Renal cortex interstitium (tissue), 11 donors: ENCODE results near the gene PEPD. TPM values are rescaled to one million over a fixed set of nuclear protein-coding genes. Genes with fewer than 3 reads are reported as not detected.
A peak's percentile ranks its signal among the peaks of the same experiment; 100 is the strongest.

Experiments used
- DNase-seq, 11 donors: peaks; one replicate each; pipeline ENCODE4 v3.0.0-alpha.2; 2013; ENCODE audit warnings: low read depth in 9 of 11, low spot score in 4 of 11; ENCODE audit errors: extremely low read depth in 1 of 11
- polyA plus RNA-seq, 3 donors: library from polyadenylated mRNA; unstranded; fragments of 120-200 nt; gene quantifications; one replicate each; pipeline ENCODE4 v1.2.1, GENCODE V29; 2013; ENCODE audit not compliant: insufficient read length in 3 of 3

Gene PEPD
- polyA plus RNA-seq, 3 donors, result 106 to 122 (median 112) TPM

DNA sequence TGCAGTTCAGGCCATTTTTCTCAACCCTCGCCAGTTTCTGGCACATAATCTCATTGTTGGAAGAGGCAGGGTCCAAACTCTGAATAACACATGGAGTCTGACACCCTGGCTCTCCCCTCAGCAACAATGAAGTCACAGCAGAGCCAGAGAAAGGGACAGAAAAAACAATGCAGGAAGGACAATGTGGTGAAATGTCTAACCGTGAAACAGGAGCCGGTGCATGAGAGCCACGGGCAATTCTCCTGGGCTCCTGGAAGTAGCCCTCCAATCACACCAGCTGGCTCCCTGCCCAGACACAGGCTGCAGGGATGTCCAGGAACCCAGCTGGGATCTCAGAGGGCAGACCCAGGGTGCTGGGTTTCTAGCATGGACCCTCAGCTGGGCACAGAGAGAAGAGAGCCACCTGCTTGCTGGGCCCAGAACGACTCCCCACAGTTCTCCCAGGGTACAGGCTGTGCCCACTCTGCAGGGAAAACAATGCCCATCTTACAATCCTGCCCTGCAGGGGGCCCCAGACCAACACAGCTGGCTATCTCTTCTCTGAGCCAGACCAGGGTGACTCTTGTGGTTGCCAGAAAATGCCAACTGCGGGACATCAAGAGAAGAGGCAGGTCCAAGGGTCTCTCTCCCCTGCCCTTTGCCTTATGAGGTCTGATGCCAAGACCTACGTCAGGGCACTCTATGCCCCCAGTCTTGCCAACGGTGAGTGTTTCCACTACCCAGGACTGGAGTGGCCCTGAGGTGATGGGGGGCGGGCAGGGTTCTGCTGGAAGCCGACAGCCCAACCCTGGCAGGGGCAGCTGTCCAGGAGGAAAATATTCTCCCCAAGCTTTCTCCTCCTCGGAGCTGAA lies 83.5 kb downstream of the PEPD start:
- DNase-seq, result no peak

DNA sequence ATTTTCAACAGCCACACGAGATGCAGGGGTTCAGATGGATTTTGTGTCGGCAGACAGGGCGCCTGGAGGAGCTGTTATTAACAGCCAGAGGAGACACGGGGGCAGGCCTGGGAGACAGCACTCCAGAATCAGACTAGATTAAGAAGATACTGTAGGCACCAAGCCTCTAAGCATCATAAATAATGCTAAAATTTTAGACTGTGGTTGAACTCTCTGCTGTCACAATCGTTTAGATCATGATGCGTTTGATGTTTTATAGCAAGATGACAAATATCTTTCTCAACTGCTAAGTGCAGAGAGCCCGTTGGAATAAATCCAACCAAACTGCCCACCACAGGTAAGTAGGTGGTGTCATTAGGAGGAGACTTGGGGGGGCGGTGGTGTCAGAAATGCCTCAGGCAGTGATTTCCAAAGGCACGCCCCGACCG lies 84.2 kb downstream of the PEPD start:
- DNase-seq, result no peak

GRCh38 chr19:33436360-33437345 lies 84.9 kb downstream of the PEPD start:
- no peak for DNase-seq

GRCh38 chr19:33435706-33436359 lies 85.8 kb downstream of the PEPD start:
- DNase-seq, result no peak

- DNase-seq, result no peak
Observed at GRCh38 chr19:33434886-33435705, 86.5 kb downstream of the PEPD start.

DNA sequence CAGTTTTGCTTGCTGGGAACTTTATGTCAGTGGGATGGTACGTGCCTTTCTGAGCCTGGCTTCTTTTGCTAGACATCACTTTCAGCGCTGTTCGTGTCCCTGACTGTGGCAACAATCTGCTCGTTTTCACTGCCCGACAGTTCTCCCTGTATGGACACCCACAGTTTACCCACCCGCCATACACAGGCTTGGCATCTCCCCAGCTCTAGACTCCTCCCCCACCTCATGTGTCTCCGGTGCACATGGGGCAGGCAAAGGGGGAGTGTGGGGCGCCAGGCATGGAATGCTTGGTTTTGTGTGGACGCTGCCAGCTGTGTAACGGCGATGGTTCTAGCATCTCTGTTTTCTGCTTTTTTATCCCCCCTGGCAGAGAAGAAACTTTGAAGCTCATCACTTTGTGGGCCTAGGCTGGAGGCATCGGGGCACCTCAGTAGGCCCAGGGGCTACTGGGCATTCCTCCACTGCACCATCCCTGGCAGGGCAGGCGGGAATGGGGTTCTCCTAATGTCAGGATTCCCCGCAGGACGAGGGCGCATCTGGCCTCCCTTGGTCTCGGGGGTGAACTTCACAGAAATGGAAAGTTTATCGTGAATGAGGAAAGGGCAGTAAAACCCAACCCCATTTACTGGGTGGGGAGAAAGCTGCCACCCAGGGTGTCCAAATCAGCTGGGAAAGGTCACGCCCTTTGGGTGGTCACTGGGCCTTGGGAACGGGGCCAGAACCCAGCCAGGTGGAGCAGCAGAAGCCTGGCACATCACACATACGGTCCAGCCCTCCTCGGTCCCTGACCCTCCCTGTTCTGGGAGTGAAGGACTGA lies 87.3 kb downstream of the PEPD start:
- no peak for DNase-seq

DNA sequence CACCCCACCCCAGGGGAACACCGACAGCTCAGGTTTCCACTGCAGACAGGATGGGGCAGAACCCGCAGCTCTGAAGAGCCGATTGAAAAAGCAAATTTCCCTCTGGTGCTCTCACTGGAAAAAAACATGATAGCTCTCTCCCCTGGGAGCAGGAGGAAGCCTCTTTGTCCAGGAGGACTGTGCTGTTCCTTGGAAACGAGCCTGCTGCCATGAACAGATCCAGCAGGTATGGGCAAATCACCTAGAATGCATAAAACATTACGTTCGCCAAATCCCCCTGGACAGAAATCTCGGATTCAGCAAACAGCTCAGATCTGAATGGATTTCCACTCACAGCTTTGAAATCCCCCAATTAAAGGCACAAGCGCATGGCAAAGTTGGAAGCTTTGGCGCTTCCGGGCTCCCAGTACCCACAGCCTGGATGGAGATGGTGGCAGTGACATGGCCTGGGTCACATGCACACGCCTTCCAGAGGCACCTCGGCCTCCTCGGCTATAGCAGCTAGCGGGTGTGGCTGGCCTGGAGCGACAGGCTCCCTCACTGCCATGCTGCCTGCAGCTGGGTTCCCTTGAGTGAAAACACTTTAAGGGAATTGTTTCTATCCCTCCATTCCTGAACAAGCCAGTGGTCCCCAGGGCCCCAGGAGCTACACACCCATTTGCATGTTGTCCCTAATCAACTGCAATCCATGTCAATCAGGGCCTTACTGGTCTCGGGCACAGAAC lies 89.0 kb downstream of the PEPD start:
- no peak for DNase-seq

DNA sequence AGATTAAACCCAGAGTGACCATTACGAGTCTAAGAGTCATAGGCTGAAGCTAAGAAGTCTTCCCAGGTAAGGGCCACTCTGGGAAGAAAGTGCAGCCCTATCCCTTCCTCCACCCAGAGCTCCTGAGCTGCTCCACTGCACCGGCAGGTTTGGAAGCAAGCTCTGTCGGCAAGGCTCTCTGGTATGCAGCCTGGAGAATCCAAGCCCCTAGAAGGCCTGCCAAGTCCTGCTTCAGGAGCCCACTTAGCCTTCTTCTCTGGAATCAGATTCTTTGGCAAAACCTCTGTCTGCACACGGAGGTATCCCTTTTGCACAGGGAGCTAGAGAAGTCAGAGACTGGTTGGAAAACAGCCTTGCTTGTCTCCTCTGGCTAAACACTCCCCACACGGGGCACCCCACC lies 89.6 kb downstream of the PEPD start:
- no peak for DNase-seq

DNA sequence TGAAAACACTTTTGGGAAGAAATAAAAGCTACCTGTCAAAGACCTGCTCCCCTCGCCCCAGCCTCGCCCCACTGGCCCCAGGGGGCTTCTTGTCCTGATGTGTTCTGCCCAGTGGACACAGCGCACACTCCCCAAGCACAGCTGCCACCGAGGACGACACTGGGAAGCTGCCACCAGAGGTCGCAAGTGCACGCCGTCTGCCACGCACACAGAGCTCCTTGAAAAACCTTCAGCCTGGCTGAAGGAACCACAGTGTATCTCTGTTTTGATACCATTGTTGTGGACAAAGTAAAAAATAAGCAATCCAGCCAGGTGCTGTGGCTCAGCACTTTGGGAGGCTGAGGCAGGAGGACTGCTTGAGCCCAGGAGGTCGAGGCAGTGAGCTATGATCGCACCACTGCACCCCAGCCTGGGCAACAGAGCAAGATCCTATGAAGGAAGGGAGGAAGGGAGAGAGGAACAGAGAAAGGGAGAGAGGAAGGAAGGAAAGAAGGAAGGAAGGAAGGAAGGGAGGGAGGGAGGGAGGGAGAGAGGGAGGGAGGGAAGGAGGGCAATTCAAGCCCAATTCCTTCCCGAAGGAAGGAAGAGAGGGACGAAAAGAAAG lies 90.8 kb downstream of the PEPD start:
- DNase-seq, result peak in 10 of 11 donors; percentile 39 to 63 (median 53)

- no peak for DNase-seq
Observed at GRCh38 chr19:33429891-33430673, 91.5 kb downstream of the PEPD start.

- DNase-seq, result no peak
Observed at GRCh38 chr19:33428627-33429125, 92.9 kb downstream of the PEPD start.

- DNase-seq, result no peak
Observed at GRCh38 chr19:33427801-33428626, 93.6 kb downstream of the PEPD start.

- peak in 6 of 11 donors; percentile 32 to 71 (median 46) for DNase-seq
Observed at GRCh38 chr19:33426621-33427361, 94.8 kb downstream of the PEPD start.

DNA sequence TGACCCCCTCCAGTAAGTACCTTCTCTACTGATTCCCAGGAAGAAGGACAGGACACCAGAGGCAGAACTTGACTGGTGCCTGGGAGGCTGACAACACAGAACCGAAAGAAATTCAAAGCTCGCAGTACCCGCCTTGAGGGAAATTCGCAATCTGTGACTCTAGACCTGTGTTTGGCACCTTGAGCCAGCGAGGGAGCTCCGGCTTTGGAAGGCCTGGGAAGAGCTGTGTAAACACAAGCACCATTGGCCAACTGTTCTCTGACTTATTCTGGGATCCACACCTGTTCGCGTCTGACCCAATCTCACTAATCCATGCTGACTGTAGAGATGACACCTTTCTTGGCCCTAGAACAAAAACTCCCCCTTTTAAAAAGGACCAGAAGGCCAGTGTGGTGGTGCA lies 97.4 kb downstream of the PEPD start:
- no peak for DNase-seq
